ENCODE results near the gene CPNE2.

Gene CPNE2

DNA sequence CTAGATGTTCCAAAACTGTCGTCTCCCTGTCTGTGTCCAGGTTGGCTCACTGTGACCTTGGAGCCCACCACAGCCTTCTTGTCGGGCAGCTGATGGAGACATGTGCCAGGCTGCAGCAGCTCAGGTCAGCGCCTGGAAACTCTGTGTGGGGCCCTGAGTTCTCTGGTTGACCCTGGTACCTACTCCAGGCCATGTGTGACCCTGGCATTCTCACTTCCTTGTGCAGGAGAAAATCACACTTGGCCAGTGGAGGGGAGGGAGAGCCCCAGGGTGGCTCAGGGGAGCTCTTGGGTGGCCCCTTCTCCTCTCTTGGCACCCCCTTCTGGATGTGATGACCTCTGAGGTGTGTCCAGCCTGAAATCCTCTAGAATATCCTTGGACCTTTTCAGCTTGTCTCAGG, 25.0 kb upstream of the CPNE2 start:
- TF ChIP-seq, protein P1, sequence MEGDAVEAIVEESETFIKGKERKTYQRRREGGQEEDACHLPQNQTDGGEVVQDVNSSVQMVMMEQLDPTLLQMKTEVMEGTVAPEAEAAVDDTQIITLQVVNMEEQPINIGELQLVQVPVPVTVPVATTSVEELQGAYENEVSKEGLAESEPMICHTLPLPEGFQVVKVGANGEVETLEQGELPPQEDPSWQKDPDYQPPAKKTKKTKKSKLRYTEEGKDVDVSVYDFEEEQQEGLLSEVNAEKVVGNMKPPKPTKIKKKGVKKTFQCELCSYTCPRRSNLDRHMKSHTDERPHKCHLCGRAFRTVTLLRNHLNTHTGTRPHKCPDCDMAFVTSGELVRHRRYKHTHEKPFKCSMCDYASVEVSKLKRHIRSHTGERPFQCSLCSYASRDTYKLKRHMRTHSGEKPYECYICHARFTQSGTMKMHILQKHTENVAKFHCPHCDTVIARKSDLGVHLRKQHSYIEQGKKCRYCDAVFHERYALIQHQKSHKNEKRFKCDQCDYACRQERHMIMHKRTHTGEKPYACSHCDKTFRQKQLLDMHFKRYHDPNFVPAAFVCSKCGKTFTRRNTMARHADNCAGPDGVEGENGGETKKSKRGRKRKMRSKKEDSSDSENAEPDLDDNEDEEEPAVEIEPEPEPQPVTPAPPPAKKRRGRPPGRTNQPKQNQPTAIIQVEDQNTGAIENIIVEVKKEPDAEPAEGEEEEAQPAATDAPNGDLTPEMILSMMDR (IDR thresholded peaks at IDR 0.05; ENCODE audit: borderline replicate concordance, extremely low read depth, low read length, poor library complexity, severe bottlenecking) = no peak
- TF ChIP-seq EZH2 (IDR thresholded peaks at IDR 0.05; ENCODE audit: borderline replicate concordance, low read depth, low read length, severe bottlenecking) = no peak
- Histone ChIP-seq H3K4me1 (ENCODE audit: insufficient read depth, low read length) (no peaks in the 10 kb centered on the region), H3K27me3 (ENCODE audit: insufficient read depth, low read length, poor library complexity) (no peaks in the 10 kb centered on the region), H3K9me3 (ENCODE audit: insufficient read depth, low read length, severe bottlenecking) (no peaks in the 10 kb centered on the region), H4K20me1 (ENCODE audit: insufficient read depth, low read length) (no peaks in the 10 kb centered on the region), H3K9ac (ENCODE audit: low read depth, low read length) (no peak overlapping the region), H3K4me2 (ENCODE audit: insufficient read depth, low read length) (no peak overlapping the region), H3K79me2 (ENCODE audit: insufficient read depth, low read length) (no peaks in the 10 kb centered on the region), H3K27ac (ENCODE audit: low read length) (no peak overlapping the region), H3K4me3 (ENCODE audit: low read depth in 1 of 2, low read length in 2 of 2) (no peak overlapping the region), H2AFZ (ENCODE audit: low read depth, low read length) (no peak overlapping the region), H3K36me3 (ENCODE audit: insufficient read depth, low read length) (no peaks in the 10 kb centered on the region)
- no peak for DNase-seq
- ATAC-seq (ENCODE audit: insufficient read depth, low read depth) = no peak

DNA sequence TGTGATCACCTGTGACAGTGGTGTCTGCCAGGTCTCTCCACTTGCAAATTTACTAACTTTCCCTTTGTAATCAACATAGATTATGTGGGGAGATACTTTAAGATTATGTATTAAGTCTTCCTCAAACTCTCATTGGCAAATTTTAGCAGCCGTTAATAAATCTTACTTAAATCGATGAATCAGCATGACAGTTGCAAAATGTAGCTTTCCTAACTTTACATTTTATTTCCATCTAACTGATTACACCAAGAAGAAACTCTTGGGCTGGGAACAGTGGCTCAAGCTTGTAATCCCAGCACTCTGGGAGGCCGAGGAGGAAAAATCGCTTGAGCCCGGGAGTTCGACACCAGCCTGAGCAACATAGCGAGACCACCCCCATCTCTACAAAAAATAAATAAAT, 23.3 kb upstream of the CPNE2 start:
- no peak overlapping the region for H3K4me2 ChIP-seq (ENCODE audit: insufficient read depth, low read length)
- TF ChIP-seq, protein P1 (IDR thresholded peaks at IDR 0.05; ENCODE audit: borderline replicate concordance, extremely low read depth, low read length, poor library complexity, severe bottlenecking) = no peak
- TF ChIP-seq EZH2 (IDR thresholded peaks at IDR 0.05; ENCODE audit: borderline replicate concordance, low read depth, low read length, severe bottlenecking) = no peak
- H3K27me3 ChIP-seq (ENCODE audit: insufficient read depth, low read length, poor library complexity) = no peaks in the 10 kb centered on the region
- H3K27ac ChIP-seq (ENCODE audit: low read length) = no peak overlapping the region
- no peak overlapping the region for H3K9ac ChIP-seq (ENCODE audit: low read depth, low read length)
- no peak for DNase-seq
- H3K9me3 ChIP-seq (ENCODE audit: insufficient read depth, low read length, severe bottlenecking) = no peaks in the 10 kb centered on the region
- H3K4me3 ChIP-seq (ENCODE audit: low read depth in 1 of 2, low read length in 2 of 2) = no peak overlapping the region
- H3K4me1 ChIP-seq (ENCODE audit: insufficient read depth, low read length) = no peaks in the 10 kb centered on the region
- no peaks in the 10 kb centered on the region for H3K36me3 ChIP-seq (ENCODE audit: insufficient read depth, low read length)
- H4K20me1 ChIP-seq (ENCODE audit: insufficient read depth, low read length) = no peaks in the 10 kb centered on the region
- ATAC-seq (ENCODE audit: insufficient read depth, low read depth) = no peak
- H3K79me2 ChIP-seq (ENCODE audit: insufficient read depth, low read length) = no peaks in the 10 kb centered on the region
- H2AFZ ChIP-seq (ENCODE audit: low read depth, low read length) = no peak overlapping the region

DNA sequence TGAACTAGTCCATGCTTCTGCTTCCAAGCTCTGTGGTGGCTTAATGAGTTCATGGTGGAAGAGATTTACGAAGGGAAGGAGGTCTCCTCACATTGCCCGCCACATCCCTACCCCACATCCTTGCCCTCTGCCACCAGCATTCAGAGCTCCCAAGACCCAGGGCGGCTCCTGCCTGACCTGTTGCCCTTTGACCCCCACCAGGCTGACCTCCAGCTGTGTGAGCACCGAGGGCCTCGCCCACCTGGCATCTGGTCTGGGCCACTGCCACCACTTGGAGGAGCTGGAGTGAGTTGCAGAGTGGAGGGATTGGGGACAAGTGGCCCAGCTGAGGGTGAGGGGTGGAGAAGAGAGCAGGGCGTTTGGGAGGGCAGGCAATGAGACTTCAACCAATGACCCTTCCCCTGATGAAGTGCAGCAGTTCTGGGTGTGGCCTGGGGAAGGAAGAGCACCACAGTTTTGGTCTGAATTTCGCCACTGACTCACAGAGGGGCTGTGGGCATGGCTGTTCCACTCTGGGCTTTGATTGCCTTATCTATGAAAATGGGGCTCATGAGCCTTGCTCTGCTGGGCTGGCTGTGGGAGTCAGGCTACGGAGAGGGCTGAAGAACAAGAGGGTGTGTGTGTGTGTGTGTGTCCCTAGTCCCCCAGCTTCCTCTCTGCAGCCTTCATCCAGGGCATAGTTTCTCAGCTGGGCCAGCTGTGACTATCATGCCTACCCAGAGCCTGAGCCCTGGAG, 22.6 kb upstream of the CPNE2 start:
- H3K27ac ChIP-seq (ENCODE audit: low read length) = no peak overlapping the region
- no peak overlapping the region for H2AFZ ChIP-seq (ENCODE audit: low read depth, low read length)
- TF ChIP-seq EZH2 (IDR thresholded peaks at IDR 0.05; ENCODE audit: borderline replicate concordance, low read depth, low read length, severe bottlenecking) = no peak
- TF ChIP-seq, protein P1 (IDR thresholded peaks at IDR 0.05; ENCODE audit: borderline replicate concordance, extremely low read depth, low read length, poor library complexity, severe bottlenecking) = no peak
- H3K4me1 ChIP-seq (ENCODE audit: insufficient read depth, low read length) = no peaks in the 10 kb centered on the region
- no peaks in the 10 kb centered on the region for H3K9me3 ChIP-seq (ENCODE audit: insufficient read depth, low read length, severe bottlenecking)
- no peaks in the 10 kb centered on the region for H3K79me2 ChIP-seq (ENCODE audit: insufficient read depth, low read length)
- DNase-seq (no peak), ATAC-seq (ENCODE audit: insufficient read depth, low read depth) (no peak)
- H3K4me2 ChIP-seq (ENCODE audit: insufficient read depth, low read length) = no peak overlapping the region
- H3K36me3 ChIP-seq (ENCODE audit: insufficient read depth, low read length) = no peaks in the 10 kb centered on the region
- H4K20me1 ChIP-seq (ENCODE audit: insufficient read depth, low read length) = no peaks in the 10 kb centered on the region
- H3K4me3 ChIP-seq (ENCODE audit: low read depth in 1 of 2, low read length in 2 of 2) = no peak overlapping the region
- no peaks in the 10 kb centered on the region for H3K27me3 ChIP-seq (ENCODE audit: insufficient read depth, low read length, poor library complexity)
- H3K9ac ChIP-seq (ENCODE audit: low read depth, low read length) = no peak overlapping the region

Data from DND-41 (cell line).